ENCODE data around the gene FRMD5. TPM values are rescaled to one million over a fixed set of nuclear protein-coding genes. Genes with fewer than 3 reads are reported as not detected.
A peak's percentile ranks its signal among the peaks of the same experiment; 100 is the strongest.

Gene FRMD5
- polyA plus RNA-seq, 1 donor from 2014 or later: 25.8 TPM

- Histone ChIP-seq H3K79me2 (replicated peaks; ENCODE audit: insufficient read depth, low read length) (no peaks in the 10 kb centered on the region), H3K4me3 (ENCODE audit: low read length) (peak overlapping the region; percentile 14), H4K20me1 (ENCODE audit: insufficient read depth) (no peaks in the 10 kb centered on the region), H3K27me3 (ENCODE audit: insufficient read depth, low read depth, low read length) (no peaks in the 10 kb centered on the region), H3K9me3 (ENCODE audit: low read length) (no peaks in the 10 kb centered on the region), H3K4me2 (ENCODE audit: low read length) (no peak overlapping the region), H3K9me2 (ENCODE audit: insufficient read depth, low read length) (no peaks in the 10 kb centered on the region), H3K36me3 (ENCODE audit: insufficient read depth, low read length) (no peaks in the 10 kb centered on the region), H2AFZ (ENCODE audit: low read depth, low read length) (no peak overlapping the region), H3F3A (ENCODE audit: insufficient read depth, low read length, poor library complexity, severe bottlenecking) (no peaks in the 10 kb centered on the region), H3K27ac (ENCODE audit: low read length) (peak overlapping the region; percentile 3), H3K9ac (ENCODE audit: low read length) (no peak overlapping the region)
- no peak for TF ChIP-seq RAD21 (conservative IDR thresholded peaks at IDR 0.05)
- no peak for TF ChIP-seq POLR2AphosphoS5 (IDR thresholded peaks at IDR 0.05)
- TF ChIP-seq EP300 (conservative IDR thresholded peaks at IDR 0.05; ENCODE audit: poor library complexity, severe bottlenecking): no peak
- TF ChIP-seq SMC3 (conservative IDR thresholded peaks at IDR 0.05; ENCODE audit: poor library complexity): no peak
- TF ChIP-seq, protein P1, sequence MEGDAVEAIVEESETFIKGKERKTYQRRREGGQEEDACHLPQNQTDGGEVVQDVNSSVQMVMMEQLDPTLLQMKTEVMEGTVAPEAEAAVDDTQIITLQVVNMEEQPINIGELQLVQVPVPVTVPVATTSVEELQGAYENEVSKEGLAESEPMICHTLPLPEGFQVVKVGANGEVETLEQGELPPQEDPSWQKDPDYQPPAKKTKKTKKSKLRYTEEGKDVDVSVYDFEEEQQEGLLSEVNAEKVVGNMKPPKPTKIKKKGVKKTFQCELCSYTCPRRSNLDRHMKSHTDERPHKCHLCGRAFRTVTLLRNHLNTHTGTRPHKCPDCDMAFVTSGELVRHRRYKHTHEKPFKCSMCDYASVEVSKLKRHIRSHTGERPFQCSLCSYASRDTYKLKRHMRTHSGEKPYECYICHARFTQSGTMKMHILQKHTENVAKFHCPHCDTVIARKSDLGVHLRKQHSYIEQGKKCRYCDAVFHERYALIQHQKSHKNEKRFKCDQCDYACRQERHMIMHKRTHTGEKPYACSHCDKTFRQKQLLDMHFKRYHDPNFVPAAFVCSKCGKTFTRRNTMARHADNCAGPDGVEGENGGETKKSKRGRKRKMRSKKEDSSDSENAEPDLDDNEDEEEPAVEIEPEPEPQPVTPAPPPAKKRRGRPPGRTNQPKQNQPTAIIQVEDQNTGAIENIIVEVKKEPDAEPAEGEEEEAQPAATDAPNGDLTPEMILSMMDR (IDR thresholded peaks at IDR 0.05; ENCODE audit: poor library complexity, severe bottlenecking): no peak
- TF ChIP-seq EZH2 (IDR thresholded peaks at IDR 0.05; ENCODE audit: borderline replicate concordance, insufficient read depth, low read length, poor library complexity, severe bottlenecking): no peak
- no peak for TF ChIP-seq MXI1 (conservative IDR thresholded peaks at IDR 0.05; ENCODE audit: poor library complexity, severe bottlenecking)
- TF ChIP-seq, protein P2, sequence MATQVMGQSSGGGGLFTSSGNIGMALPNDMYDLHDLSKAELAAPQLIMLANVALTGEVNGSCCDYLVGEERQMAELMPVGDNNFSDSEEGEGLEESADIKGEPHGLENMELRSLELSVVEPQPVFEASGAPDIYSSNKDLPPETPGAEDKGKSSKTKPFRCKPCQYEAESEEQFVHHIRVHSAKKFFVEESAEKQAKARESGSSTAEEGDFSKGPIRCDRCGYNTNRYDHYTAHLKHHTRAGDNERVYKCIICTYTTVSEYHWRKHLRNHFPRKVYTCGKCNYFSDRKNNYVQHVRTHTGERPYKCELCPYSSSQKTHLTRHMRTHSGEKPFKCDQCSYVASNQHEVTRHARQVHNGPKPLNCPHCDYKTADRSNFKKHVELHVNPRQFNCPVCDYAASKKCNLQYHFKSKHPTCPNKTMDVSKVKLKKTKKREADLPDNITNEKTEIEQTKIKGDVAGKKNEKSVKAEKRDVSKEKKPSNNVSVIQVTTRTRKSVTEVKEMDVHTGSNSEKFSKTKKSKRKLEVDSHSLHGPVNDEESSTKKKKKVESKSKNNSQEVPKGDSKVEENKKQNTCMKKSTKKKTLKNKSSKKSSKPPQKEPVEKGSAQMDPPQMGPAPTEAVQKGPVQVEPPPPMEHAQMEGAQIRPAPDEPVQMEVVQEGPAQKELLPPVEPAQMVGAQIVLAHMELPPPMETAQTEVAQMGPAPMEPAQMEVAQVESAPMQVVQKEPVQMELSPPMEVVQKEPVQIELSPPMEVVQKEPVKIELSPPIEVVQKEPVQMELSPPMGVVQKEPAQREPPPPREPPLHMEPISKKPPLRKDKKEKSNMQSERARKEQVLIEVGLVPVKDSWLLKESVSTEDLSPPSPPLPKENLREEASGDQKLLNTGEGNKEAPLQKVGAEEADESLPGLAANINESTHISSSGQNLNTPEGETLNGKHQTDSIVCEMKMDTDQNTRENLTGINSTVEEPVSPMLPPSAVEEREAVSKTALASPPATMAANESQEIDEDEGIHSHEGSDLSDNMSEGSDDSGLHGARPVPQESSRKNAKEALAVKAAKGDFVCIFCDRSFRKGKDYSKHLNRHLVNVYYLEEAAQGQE (IDR thresholded peaks at IDR 0.05; ENCODE audit: borderline replicate concordance): no peak
- TF ChIP-seq TAF1 (IDR thresholded peaks at IDR 0.05; ENCODE audit: low read depth): no peak
Measured at GRCh38 chr15:43950531-43950930, 244.5 kb downstream of the FRMD5 start.

DNA sequence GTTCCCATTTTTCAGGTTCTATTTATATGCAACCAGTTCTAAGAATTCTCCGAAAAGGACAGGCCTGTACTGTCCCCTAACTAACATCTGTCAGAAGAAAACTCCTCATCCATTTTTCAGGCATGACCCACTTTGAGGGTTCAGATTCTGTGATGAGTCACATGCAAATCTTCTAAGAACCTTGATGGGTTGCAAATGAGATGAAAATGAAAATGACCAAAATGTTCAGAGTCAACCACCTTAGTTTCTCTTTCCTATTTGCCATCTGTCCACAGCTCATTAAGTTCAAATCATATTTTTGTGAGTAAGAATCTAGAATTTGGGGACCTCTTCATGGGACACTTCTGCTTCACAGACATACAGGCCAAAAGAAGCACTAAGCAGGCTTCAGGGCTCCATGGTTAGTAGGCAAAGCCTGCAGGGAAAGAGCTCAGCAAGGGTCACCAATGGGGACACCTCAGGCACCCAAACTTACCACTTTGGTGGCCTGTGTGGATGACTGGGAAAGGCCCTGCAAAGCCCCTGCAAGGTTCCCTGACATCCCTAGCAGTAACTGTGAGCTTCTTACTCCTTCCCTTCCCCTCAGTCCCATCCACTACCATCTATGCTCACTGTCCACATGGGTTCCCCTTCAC, 246.3 kb downstream of the FRMD5 start:
- no peaks in the 10 kb centered on the region for H3F3A ChIP-seq (ENCODE audit: insufficient read depth, low read length, poor library complexity, severe bottlenecking)
- no peaks in the 10 kb centered on the region for H3K9me2 ChIP-seq (ENCODE audit: insufficient read depth, low read length)
- no peak overlapping the region for H3K9ac ChIP-seq (ENCODE audit: low read length)
- H3K27ac ChIP-seq (ENCODE audit: low read length): no peak overlapping the region
- no peaks in the 10 kb centered on the region for H3K79me2 ChIP-seq (replicated peaks; ENCODE audit: insufficient read depth, low read length)
- no peak for TF ChIP-seq RAD21 (conservative IDR thresholded peaks at IDR 0.05)
- TF ChIP-seq SMC3 (conservative IDR thresholded peaks at IDR 0.05; ENCODE audit: poor library complexity): no peak
- no peaks in the 10 kb centered on the region for H3K36me3 ChIP-seq (ENCODE audit: insufficient read depth, low read length)
- H3K4me2 ChIP-seq (ENCODE audit: low read length): no peak overlapping the region
- H4K20me1 ChIP-seq (ENCODE audit: insufficient read depth): no peaks in the 10 kb centered on the region
- no peak overlapping the region for H3K4me3 ChIP-seq (ENCODE audit: low read length)
- no peaks in the 10 kb centered on the region for H3K27me3 ChIP-seq (ENCODE audit: insufficient read depth, low read depth, low read length)
- no peak overlapping the region for H2AFZ ChIP-seq (ENCODE audit: low read depth, low read length)
- no peaks in the 10 kb centered on the region for H3K9me3 ChIP-seq (ENCODE audit: low read length)

Measured in neural cell (in vitro differentiated cells).